ENCODE data around the gene ZP1.

ZP1 gene

DNA sequence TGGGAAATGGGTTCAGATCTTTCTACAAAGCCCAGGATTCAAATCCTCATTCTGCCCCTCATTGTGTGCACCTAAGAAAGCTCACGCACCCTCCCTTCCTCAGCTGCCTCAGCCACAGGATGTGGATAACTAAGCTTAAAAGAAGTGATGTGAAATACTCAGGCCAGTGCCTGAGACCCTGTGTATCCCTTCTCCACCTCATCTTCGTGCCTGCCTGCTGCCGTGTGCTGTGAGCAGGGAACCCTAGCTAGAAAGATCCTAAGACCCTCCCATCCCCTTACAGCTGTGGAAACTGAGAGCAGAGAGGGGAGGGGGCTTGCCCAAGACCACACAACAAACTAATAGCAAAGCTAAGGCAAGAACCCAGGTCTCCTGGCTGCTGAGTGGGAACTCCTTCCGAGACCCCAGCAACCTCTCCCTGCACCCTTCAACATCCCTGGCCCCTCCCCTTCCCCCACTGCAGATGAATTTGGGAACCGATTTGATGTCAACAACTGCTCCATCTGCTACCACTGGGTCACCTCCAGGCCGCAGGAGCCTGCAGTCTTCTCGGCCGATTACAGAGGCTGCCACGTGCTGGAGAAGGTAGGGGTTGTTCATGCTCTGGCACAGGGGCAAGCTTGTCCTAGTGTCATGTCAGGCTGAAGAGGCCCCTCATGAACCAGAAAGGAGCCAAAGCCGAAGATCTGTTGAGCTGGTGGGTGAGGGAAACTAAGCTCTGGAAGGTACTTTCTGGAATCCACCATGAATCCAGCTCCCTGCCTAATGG, 1.5 kb downstream of the ZP1 start:
- H3K4me2 ChIP-seq (ENCODE audit: low read length): no peak overlapping the region
- H3K9me3 ChIP-seq (replicated peaks; ENCODE audit: low read length): no peaks in the 10 kb centered on the region
- peaks cover 25% of the 10 kb centered on the region for H3K4me1 ChIP-seq (ENCODE audit: control insufficient read depth, insufficient read depth, low read length)
- peaks cover 6% of the 10 kb centered on the region for H3K27me3 ChIP-seq (ENCODE audit: control insufficient read depth, insufficient read depth, low read length)
- H3K9ac ChIP-seq (ENCODE audit: low read depth, low read length): no peak overlapping the region
- H3K4me3 ChIP-seq (ENCODE audit: low read length): no peak overlapping the region
- H3K36me3 ChIP-seq (ENCODE audit: insufficient read depth, low read length): no peaks in the 10 kb centered on the region

DNA sequence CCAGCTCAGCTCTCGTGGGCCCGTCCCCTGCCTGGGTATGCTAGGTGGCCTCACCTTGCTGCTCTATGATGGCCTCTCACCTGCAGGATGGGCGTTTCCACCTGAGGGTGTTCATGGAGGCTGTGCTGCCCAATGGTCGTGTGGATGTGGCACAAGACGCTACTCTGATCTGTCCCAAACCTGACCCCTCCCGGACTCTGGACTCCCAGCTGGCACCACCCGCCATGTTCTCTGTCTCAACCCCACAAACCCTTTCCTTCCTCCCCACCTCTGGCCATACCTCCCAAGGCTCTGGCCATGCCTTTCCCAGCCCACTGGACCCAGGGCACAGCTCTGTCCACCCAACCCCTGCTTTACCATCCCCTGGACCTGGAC, 2.1 kb downstream of the ZP1 start:
- Histone ChIP-seq H3K4me2 (ENCODE audit: low read length) (no peak overlapping the region), H3K36me3 (ENCODE audit: insufficient read depth, low read length) (no peaks in the 10 kb centered on the region), H3K9me3 (replicated peaks; ENCODE audit: low read length) (no peaks in the 10 kb centered on the region), H3K9ac (ENCODE audit: low read depth, low read length) (no peak overlapping the region), H3K4me1 (ENCODE audit: control insufficient read depth, insufficient read depth, low read length) (peaks cover 25% of the 10 kb centered on the region), H3K4me3 (ENCODE audit: low read length) (no peak overlapping the region), H3K27me3 (ENCODE audit: control insufficient read depth, insufficient read depth, low read length) (peaks cover 3% of the 10 kb centered on the region)

DNA sequence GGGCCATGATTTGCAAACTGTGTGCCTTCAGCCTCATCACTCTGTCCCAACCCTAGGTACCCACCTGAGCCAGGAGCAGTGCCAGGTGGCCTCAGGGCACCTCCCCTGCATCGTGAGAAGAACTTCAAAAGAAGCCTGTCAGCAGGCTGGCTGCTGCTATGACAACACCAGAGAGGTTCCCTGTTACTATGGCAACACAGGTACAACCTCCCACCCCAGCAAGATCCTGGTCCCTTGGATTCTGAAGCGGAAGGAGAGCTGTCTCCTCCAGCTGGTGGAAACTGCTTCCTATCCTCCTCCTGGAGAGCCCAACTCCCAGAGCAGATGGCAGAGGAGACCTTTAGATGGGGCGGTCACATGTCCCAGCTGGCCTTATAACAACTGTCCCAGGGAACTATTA, 2.9 kb downstream of the ZP1 start:
- Histone ChIP-seq H3K36me3 (ENCODE audit: insufficient read depth, low read length) (no peaks in the 10 kb centered on the region), H3K27me3 (ENCODE audit: control insufficient read depth, insufficient read depth, low read length) (no peaks in the 10 kb centered on the region), H3K4me1 (ENCODE audit: control insufficient read depth, insufficient read depth, low read length) (peaks cover 25% of the 10 kb centered on the region), H3K4me3 (ENCODE audit: low read length) (no peak overlapping the region), H3K4me2 (ENCODE audit: low read length) (no peak overlapping the region), H3K9me3 (replicated peaks; ENCODE audit: low read length) (no peaks in the 10 kb centered on the region), H3K9ac (ENCODE audit: low read depth, low read length) (no peak overlapping the region)

DNA sequence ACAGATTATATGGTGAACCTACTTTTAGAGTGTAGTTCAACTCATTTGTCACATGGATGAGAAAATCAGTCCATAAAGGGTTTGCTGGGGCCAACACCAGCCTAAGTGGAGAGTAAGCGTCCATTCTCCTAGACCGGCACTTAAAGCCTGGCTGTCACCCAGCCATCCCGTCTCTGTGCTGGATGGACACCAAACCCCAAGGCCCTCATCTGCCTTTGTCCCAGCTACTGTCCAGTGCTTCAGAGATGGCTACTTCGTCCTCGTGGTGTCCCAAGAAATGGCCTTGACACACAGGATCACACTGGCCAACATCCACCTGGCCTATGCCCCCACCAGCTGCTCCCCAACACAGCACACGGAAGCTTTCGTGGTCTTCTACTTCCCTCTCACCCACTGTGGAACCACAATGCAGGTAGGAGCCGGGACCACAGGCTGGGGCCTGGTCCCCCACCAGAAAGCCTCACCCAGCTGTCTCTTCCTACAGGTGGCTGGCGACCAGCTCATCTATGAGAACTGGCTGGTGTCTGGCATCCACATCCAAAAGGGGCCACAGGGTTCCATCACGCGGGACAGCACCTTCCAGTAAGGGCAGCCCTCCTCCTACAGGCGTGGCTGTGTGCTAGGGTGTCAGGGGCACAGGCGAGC, 3.5 kb downstream of the ZP1 start:
- H3K4me2 ChIP-seq (ENCODE audit: low read length): no peak overlapping the region
- H3K27me3 ChIP-seq (ENCODE audit: control insufficient read depth, insufficient read depth, low read length): no peaks in the 10 kb centered on the region
- H3K9me3 ChIP-seq (replicated peaks; ENCODE audit: low read length): no peaks in the 10 kb centered on the region
- H3K4me3 ChIP-seq (ENCODE audit: low read length): no peak overlapping the region
- no peaks in the 10 kb centered on the region for H3K36me3 ChIP-seq (ENCODE audit: insufficient read depth, low read length)
- peaks cover 25% of the 10 kb centered on the region for H3K4me1 ChIP-seq (ENCODE audit: control insufficient read depth, insufficient read depth, low read length)
- no peak overlapping the region for H3K9ac ChIP-seq (ENCODE audit: low read depth, low read length)

DNA sequence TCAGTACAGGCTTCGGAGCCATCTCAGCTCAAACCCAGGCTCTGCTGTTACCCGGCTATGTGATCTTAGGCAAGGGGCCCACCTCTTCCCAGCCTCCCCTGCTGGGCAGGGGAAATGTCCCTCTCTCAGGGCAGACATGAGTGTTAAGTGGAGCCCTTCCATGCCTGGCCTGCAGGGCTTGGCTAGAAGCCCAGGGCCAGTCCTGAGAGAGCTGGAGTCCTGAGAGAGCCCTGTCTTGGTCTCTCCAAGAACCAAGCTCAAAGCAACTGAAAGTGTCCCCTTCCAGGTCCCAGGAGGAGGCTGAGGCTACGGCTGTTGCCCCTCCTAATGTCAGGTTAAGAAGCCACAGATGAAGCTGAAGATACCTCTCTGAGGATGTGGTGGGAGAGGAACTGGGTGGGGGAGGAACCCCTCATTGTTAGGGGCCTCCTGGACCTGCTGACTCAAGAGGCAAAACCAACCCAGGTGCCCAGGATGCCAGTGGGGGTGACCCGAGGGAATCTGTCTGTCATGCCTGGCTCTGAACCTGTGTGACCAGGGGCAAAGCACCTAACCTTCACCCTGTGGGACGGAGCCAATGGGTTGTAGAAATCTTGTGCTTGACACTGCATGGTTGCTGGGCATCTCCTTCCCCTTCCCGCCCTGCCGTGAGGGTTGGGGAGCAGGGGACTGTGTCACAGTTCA, 4.2 kb downstream of the ZP1 start:
- H3K9ac ChIP-seq (ENCODE audit: low read depth, low read length): no peak overlapping the region
- peaks cover 25% of the 10 kb centered on the region for H3K4me1 ChIP-seq (ENCODE audit: control insufficient read depth, insufficient read depth, low read length)
- no peaks in the 10 kb centered on the region for H3K27me3 ChIP-seq (ENCODE audit: control insufficient read depth, insufficient read depth, low read length)
- H3K4me2 ChIP-seq (ENCODE audit: low read length): no peak overlapping the region
- no peaks in the 10 kb centered on the region for H3K36me3 ChIP-seq (ENCODE audit: insufficient read depth, low read length)
- no peak overlapping the region for H3K4me3 ChIP-seq (ENCODE audit: low read length)
- no peaks in the 10 kb centered on the region for H3K9me3 ChIP-seq (replicated peaks; ENCODE audit: low read length)

DNA sequence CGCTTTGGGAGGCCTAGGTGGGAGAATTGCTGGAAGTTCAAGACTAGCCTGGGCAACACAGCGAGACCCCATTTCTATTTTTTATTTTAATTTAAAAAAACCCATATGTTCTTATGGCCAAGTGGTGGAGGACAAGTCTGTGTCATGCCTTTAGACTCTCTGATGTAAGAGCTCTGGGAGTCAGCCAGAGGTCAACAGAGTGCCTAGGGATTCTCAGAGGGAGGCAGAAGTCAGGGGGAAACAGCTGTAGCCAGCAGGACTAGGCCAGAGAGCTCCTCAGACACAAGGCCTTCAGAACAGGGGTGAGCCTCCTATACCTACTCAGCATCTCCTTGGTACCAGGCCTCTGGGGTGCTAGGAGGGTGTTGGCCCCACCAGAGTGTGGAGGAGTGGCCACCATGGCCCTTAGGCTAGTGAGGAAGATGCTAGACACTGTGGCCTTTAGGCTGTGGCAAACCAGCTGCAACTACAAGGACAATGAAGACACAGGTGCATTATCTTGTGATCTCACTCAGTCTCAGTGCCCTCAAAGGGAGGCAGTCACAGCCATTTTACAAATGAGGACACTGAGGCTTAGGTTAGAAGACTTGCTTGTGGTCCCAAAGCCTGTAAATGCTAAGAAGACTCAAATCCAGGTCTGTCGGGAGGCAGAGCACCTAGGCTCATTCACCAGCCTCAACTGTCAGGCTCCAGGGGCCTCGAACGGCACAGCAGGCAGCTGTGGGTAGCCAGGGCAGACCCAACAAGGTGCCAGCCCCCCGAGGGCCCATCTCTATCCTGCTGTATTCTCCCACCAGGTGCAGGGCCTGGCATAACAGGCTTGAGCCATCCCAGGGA, 5.0 kb downstream of the ZP1 start:
- Histone ChIP-seq H3K4me3 (ENCODE audit: low read length) (no peak overlapping the region), H3K4me2 (ENCODE audit: low read length) (no peak overlapping the region), H3K36me3 (ENCODE audit: insufficient read depth, low read length) (no peaks in the 10 kb centered on the region), H3K9me3 (replicated peaks; ENCODE audit: low read length) (no peaks in the 10 kb centered on the region), H3K4me1 (ENCODE audit: control insufficient read depth, insufficient read depth, low read length) (peaks cover 19% of the 10 kb centered on the region), H3K9ac (ENCODE audit: low read depth, low read length) (no peak overlapping the region), H3K27me3 (ENCODE audit: control insufficient read depth, insufficient read depth, low read length) (no peaks in the 10 kb centered on the region)

DNA sequence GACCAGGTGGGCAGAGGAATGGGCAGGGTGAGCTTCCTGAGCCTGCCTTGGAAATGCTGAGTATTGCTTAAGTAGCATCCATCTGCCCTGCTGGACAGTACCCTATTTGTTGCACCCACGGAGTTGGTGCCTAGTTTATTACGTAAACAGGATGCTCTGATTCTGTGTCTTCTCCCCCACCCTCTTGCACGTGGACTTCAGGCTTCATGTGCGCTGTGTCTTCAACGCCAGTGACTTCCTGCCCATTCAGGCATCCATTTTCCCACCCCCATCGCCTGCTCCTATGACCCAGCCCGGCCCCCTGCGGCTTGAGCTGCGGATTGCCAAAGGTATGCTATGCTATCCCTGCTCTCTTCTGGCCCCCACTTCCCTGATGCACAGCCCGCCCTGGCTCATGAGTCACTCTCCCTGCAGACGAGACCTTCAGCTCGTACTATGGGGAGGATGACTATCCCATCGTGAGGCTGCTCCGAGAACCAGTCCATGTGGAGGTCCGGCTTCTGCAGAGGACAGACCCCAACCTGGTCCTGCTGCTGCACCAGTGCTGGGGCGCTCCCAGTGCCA, 5.7 kb downstream of the ZP1 start:
- H3K4me3 ChIP-seq (ENCODE audit: low read length): no peak overlapping the region
- no peaks in the 10 kb centered on the region for H3K27me3 ChIP-seq (ENCODE audit: control insufficient read depth, insufficient read depth, low read length)
- H3K4me1 ChIP-seq (ENCODE audit: control insufficient read depth, insufficient read depth, low read length): peaks cover 19% of the 10 kb centered on the region
- no peaks in the 10 kb centered on the region for H3K9me3 ChIP-seq (replicated peaks; ENCODE audit: low read length)
- H3K9ac ChIP-seq (ENCODE audit: low read depth, low read length): no peak overlapping the region
- H3K36me3 ChIP-seq (ENCODE audit: insufficient read depth, low read length): no peaks in the 10 kb centered on the region
- H3K4me2 ChIP-seq (ENCODE audit: low read length): no peak overlapping the region

DNA sequence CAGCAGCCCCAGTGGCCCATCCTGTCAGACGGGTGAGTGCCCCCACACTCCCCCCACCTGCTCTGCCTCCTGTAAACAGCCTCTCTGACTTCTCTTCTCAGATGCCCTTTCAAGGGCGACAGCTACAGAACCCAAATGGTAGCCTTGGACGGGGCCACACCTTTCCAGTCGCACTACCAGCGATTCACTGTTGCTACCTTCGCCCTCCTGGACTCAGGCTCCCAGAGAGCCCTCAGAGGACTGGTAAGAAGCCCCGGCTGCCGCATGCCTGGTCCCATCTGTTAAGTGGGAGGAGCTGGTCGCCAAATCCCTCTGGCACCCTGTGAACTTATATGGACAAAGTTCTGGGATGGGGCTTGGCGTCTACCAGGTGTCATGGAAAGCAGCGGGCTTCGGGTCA, 6.2 kb downstream of the ZP1 start:
- Histone ChIP-seq H3K36me3 (ENCODE audit: insufficient read depth, low read length) (no peaks in the 10 kb centered on the region), H3K9ac (ENCODE audit: low read depth, low read length) (no peak overlapping the region), H3K4me3 (ENCODE audit: low read length) (no peak overlapping the region), H3K27me3 (ENCODE audit: control insufficient read depth, insufficient read depth, low read length) (no peaks in the 10 kb centered on the region), H3K4me1 (ENCODE audit: control insufficient read depth, insufficient read depth, low read length) (peaks cover 19% of the 10 kb centered on the region), H3K4me2 (ENCODE audit: low read length) (no peak overlapping the region), H3K9me3 (replicated peaks; ENCODE audit: low read length) (no peaks in the 10 kb centered on the region)

DNA sequence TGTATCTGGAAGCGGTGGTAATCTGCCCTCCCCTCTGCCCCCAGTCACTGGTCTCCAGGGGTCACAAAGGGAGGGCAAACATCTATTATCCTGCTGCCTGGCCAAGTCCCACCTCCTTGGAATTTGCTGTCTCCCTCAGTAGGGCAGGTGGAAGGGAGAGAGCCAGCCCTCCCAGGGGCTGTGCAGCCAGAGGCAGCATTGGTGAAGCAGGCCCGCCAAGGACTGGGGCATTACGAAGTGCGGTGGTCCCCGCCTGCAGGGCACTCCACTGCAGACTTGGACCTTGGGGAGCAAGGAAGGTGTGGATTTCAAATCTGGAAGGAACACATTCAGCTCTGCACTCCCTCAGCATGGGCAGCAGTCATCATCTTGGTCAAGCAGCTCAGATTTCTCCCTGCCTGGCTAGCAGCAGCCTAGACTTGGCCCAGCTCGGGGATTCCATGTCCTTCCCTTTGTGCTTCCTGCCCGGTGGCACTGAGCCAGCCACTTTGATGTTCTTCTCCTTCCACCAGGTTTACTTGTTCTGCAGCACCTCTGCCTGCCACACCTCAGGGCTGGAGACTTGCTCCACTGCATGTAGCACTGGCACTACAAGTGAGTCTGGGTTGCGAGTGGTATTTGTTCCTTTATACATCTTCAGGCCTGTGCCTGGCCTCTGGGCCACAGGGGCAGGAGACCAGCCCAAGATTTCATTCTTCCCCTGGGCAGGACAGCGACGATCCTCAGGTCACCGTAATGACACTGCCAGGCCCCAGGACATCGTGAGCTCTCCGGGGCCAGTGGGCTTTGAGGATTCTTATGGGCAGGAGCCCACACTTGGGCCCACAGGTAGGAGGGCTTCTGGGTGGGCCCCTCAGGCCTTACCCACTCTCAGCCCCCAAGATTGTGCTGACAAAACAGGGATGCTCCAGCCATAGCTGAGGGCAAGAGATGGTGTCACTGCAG, 7.4 kb downstream of the ZP1 start:
- Histone ChIP-seq H3K9me3 (replicated peaks; ENCODE audit: low read length) (no peaks in the 10 kb centered on the region), H3K9ac (ENCODE audit: low read depth, low read length) (no peak overlapping the region), H3K4me1 (ENCODE audit: control insufficient read depth, insufficient read depth, low read length) (peaks cover 19% of the 10 kb centered on the region), H3K27me3 (ENCODE audit: control insufficient read depth, insufficient read depth, low read length) (no peaks in the 10 kb centered on the region), H3K4me2 (ENCODE audit: low read length) (no peak overlapping the region), H3K4me3 (ENCODE audit: low read length) (no peak overlapping the region), H3K36me3 (ENCODE audit: insufficient read depth, low read length) (peaks cover under 1% of the 10 kb centered on the region)

DNA sequence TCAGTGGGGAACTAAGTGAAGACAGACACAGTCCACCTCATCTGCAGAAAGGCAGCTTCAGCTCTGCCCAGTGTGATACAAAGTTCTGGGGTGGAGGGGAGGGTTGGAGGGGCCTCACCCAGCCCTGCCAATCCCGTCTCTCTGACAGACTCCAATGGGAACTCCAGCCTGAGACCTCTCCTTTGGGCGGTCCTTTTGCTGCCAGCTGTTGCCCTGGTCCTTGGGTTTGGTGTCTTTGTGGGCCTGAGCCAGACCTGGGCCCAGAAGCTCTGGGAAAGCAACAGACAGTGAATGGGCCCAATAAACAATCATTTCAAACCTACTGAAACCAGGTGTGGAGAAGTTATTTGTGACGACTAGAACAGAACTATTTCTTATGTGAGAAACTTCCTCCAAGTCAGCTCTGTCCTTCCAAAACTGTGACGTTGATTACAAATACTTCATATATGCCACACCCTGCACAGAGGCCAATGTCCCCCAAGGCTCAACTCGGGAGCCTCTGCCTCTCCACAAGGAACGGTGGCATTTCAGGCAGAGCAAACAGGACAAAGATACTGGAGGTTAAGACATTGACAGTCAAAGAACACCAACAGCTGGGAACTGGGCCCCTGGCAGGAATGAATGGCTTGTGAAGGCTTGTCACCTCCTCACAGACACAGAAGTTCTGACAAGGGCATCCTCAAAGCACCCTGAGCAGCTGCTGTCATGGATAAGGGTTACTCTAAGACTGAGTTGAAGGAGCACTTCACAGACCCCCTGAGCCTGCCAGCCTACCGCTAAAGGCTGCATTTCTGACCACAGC, 8.2 kb downstream of the ZP1 start:
- Histone ChIP-seq H3K9me3 (replicated peaks; ENCODE audit: low read length) (no peaks in the 10 kb centered on the region), H3K4me2 (ENCODE audit: low read length) (no peak overlapping the region), H3K27me3 (ENCODE audit: control insufficient read depth, insufficient read depth, low read length) (no peaks in the 10 kb centered on the region), H3K4me3 (ENCODE audit: low read length) (no peak overlapping the region), H3K36me3 (ENCODE audit: insufficient read depth, low read length) (peaks cover 4% of the 10 kb centered on the region), H3K4me1 (ENCODE audit: control insufficient read depth, insufficient read depth, low read length) (peaks cover 19% of the 10 kb centered on the region), H3K9ac (ENCODE audit: low read depth, low read length) (no peak overlapping the region)

Data from skeletal muscle satellite cell (primary cell).